ENCODE measurements around the gene NUP62.

- no peak for TF ChIP-seq CTCF (IDR thresholded peaks at IDR 0.05)
- TF ChIP-seq POLR2AphosphoS5 (IDR thresholded peaks at IDR 0.05) = no peak
Measured at GRCh38 chr19:49908480-49909420, 20.6 kb downstream of the NUP62 start.

All from breast epithelium (tissue), 3 donors.